ENCODE measurements around the gene NDRG2.

DNA sequence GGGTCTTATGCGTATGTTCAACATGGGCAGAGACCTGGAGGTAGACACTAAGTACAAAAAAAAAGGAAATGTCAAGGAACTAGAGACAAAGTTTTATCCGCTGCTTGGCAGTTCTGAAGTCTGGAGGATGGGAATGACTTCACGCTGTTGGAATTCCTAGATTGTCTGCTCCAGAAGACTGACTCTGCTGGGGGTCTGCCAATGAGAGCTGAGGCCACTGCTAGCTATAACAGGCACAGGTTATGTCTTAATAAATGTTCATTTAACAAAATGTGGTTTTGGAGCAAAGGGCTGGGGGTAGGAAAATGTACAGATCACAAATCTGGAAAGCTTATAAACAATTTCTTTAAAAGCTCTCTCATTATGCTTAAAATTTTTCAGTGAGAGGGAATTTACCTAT, 38.6 kb upstream of the NDRG2 start:
- TF ChIP-seq POLR2AphosphoS5 (IDR thresholded peaks at IDR 0.05; ENCODE audit: low read depth) (no peak), GABPA (IDR thresholded peaks at IDR 0.05; ENCODE audit: low read depth) (no peak)
- TF ChIP-seq, protein P1, sequence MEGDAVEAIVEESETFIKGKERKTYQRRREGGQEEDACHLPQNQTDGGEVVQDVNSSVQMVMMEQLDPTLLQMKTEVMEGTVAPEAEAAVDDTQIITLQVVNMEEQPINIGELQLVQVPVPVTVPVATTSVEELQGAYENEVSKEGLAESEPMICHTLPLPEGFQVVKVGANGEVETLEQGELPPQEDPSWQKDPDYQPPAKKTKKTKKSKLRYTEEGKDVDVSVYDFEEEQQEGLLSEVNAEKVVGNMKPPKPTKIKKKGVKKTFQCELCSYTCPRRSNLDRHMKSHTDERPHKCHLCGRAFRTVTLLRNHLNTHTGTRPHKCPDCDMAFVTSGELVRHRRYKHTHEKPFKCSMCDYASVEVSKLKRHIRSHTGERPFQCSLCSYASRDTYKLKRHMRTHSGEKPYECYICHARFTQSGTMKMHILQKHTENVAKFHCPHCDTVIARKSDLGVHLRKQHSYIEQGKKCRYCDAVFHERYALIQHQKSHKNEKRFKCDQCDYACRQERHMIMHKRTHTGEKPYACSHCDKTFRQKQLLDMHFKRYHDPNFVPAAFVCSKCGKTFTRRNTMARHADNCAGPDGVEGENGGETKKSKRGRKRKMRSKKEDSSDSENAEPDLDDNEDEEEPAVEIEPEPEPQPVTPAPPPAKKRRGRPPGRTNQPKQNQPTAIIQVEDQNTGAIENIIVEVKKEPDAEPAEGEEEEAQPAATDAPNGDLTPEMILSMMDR (IDR thresholded peaks at IDR 0.05; ENCODE audit: insufficient read depth, low read length) = no peak
- TF ChIP-seq, protein P2, sequence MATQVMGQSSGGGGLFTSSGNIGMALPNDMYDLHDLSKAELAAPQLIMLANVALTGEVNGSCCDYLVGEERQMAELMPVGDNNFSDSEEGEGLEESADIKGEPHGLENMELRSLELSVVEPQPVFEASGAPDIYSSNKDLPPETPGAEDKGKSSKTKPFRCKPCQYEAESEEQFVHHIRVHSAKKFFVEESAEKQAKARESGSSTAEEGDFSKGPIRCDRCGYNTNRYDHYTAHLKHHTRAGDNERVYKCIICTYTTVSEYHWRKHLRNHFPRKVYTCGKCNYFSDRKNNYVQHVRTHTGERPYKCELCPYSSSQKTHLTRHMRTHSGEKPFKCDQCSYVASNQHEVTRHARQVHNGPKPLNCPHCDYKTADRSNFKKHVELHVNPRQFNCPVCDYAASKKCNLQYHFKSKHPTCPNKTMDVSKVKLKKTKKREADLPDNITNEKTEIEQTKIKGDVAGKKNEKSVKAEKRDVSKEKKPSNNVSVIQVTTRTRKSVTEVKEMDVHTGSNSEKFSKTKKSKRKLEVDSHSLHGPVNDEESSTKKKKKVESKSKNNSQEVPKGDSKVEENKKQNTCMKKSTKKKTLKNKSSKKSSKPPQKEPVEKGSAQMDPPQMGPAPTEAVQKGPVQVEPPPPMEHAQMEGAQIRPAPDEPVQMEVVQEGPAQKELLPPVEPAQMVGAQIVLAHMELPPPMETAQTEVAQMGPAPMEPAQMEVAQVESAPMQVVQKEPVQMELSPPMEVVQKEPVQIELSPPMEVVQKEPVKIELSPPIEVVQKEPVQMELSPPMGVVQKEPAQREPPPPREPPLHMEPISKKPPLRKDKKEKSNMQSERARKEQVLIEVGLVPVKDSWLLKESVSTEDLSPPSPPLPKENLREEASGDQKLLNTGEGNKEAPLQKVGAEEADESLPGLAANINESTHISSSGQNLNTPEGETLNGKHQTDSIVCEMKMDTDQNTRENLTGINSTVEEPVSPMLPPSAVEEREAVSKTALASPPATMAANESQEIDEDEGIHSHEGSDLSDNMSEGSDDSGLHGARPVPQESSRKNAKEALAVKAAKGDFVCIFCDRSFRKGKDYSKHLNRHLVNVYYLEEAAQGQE (IDR thresholded peaks at IDR 0.05; ENCODE audit: insufficient replicate concordance, low read depth) = no peak

All from HL-60 (cell line).